Small intestine (tissue), 7 donors: Measurements from ENCODE around the gene TUNAR. TPM values are rescaled to one million over a fixed set of nuclear protein-coding genes. Genes with fewer than 3 reads are reported as not detected.

Source experiments
- DNase-seq, 2 donors: peaks; one replicate each; pipeline versions ENCODE4 v3.0.0 to v3.0.0-alpha.2; 2013
- FAIRE-seq: peaks from 2 replicates; lab custom pipeline; 2012; peaks lifted over from hg19 to GRCh38; lab: Jason Lieb, UNC
- H3K27ac ChIP-seq, 3 donors: one replicate each; pipeline ENCODE4 v1.5.1; 2013; ENCODE audit warnings: low read length in 2 of 3, mild to moderate bottlenecking in 2 of 3, control low read depth in 1 of 3, inconsistent platforms in 1 of 3, low read depth in 1 of 3, moderate library complexity in 1 of 3
- H3K27me3 ChIP-seq, 3 donors: one replicate each; pipeline ENCODE4 v1.6.1; 2013; ENCODE audit warnings: low read length in 3 of 3, inconsistent platforms in 1 of 3; ENCODE audit not compliant: control insufficient read depth in 3 of 3, insufficient read depth in 3 of 3
- H3K36me3 ChIP-seq, 3 donors: one replicate each; pipeline ENCODE4 v1.6.1; 2013; ENCODE audit warnings: low read length in 3 of 3, inconsistent platforms in 1 of 3, low read depth in 1 of 3, mild to moderate bottlenecking in 1 of 3, moderate library complexity in 1 of 3; ENCODE audit not compliant: control insufficient read depth in 3 of 3, insufficient read depth in 2 of 3
- H3K4me1 ChIP-seq, 3 donors: one replicate each; pipeline ENCODE4 v1.6.1; 2013; ENCODE audit warnings: low read length in 2 of 3, inconsistent platforms in 1 of 3, low read depth in 1 of 3, mild to moderate bottlenecking in 1 of 3, moderate library complexity in 1 of 3; ENCODE audit not compliant: control insufficient read depth in 3 of 3, insufficient read depth in 2 of 3
- H3K4me3 ChIP-seq, 3 donors: one replicate each; pipeline ENCODE4 v1.5.1; 2013; ENCODE audit warnings: low read length in 3 of 3, control low read depth in 1 of 3, inconsistent platforms in 1 of 3, low read depth in 1 of 3, mild to moderate bottlenecking in 1 of 3, moderate library complexity in 1 of 3
- H3K9me3 ChIP-seq, 2 donors: one replicate each; pipeline ENCODE4 v1.6.1; 2013; ENCODE audit warnings: low read depth in 1 of 2, low read length in 1 of 2; ENCODE audit not compliant: control insufficient read depth in 2 of 2, insufficient read depth in 1 of 2
- WGBS, 3 donors: extraction: QIAGEN DNeasy Blood & Tissue Kit; methylation state at CpG; one replicate each; pipeline ENCODE4 v1.1.7; 2013; 5-methylcytosine and 5-hydroxymethylcytosine counted together
- polyA plus RNA-seq, 4 donors: library from polyadenylated mRNA; stranded (reverse) in 3 of 4; unstranded in 1 of 4; fragments of 200-250 nt in 3 of 4; fragments of 120-200 nt in 1 of 4; gene quantifications; one replicate each; pipeline versions ENCODE4 v1.2.1 to v1.2.3, GENCODE V29; 2013
- donor health status: healthy with polysubstance abuse.
- donor health status: control.
- donor health status: control.
- donor health status: Bipolar disorder and iron deficiency.
- donor health status: healthy.

Gene TUNAR
- polyA plus RNA-seq, 4 donors = 0.18 to 2.0 TPM; not detected in 2

- FAIRE-seq = no peak
These were observed 58.7 kb downstream of the TUNAR start for GRCh38 chr14:95935228-95935822.

GRCh38 chr14:95936041-95936440 is 59.4 kb downstream of the TUNAR start:
- Histone ChIP-seq H3K9me3 (no peaks in the 10 kb centered on the region), H3K27me3 (no peaks in the 10 kb centered on the region), H3K4me1 (no peaks in the 10 kb centered on the region), H3K27ac (no peak overlapping the region), H3K36me3 (no peaks in the 10 kb centered on the region), H3K4me3 (no peak overlapping the region)
- 88 to 91% (median 88%) methylated on average over 2 of the region's 2 CpGs for WGBS, 3 donors
- DNase-seq (no peak), FAIRE-seq (no peak)

More at GRCh38 chr14:95935228-95935822, 58.7 kb downstream of the TUNAR start:
- Histone ChIP-seq H3K4me3 (no peak overlapping the region), H3K4me1 (no peaks in the 10 kb centered on the region), H3K36me3 (no peaks in the 10 kb centered on the region), H3K9me3 (no peaks in the 10 kb centered on the region), H3K27me3 (no peaks in the 10 kb centered on the region), H3K27ac (no peak overlapping the region)
- DNase-seq = peak; percentile 3 to 48
- WGBS, 3 donors = 14 to 26% (median 16%) methylated on average over 2 of the region's 2 CpGs

- Histone ChIP-seq H3K9me3 (peaks cover 0 to 4% of the 10 kb centered on the region in 2 donors), H3K27ac (no peak overlapping the region), H3K4me1 (no peaks in the 10 kb centered on the region), H3K27me3 (peaks cover 0 to 2% (median 0%) of the 10 kb centered on the region in 3 donors), H3K36me3 (no peaks in the 10 kb centered on the region), H3K4me3 (no peak overlapping the region)
- no peak for FAIRE-seq
- no peak for DNase-seq
- WGBS, 3 donors = 73 to 77% (median 74%) methylated on average over 4 of the region's 4 CpGs
These were observed 62.7 kb downstream of the TUNAR start for GRCh38 chr14:95939335-95939734.

- no peaks in the 10 kb centered on the region for H3K36me3 ChIP-seq
- H3K27me3 ChIP-seq = peaks cover 0 to 4% (median 0%) of the 10 kb centered on the region in 3 donors
- WGBS, 3 donors = 3 to 16% (median 8%) methylated on average over 2 of the region's 2 CpGs
- H3K27ac ChIP-seq = no peak overlapping the region
- FAIRE-seq (no peak), DNase-seq (no peak)
- peaks cover 0 to 4% of the 10 kb centered on the region in 2 donors for H3K9me3 ChIP-seq
- no peak overlapping the region for H3K4me3 ChIP-seq
- H3K4me1 ChIP-seq = no peaks in the 10 kb centered on the region
These were observed 65.3 kb downstream of the TUNAR start for GRCh38 chr14:95941897-95942296.

- Histone ChIP-seq H3K9me3 (peaks cover 0 to 4% of the 10 kb centered on the region in 2 donors), H3K4me1 (no peaks in the 10 kb centered on the region), H3K27me3 (peaks cover 0 to 4% (median 0%) of the 10 kb centered on the region in 3 donors), H3K36me3 (no peaks in the 10 kb centered on the region), H3K4me3 (no peak overlapping the region), H3K27ac (no peak overlapping the region)
- FAIRE-seq = no peak
- 26 to 40% (median 36%) methylated on average over 4 of the region's 4 CpGs for WGBS, 3 donors
- DNase-seq = no peak
These were observed 67.1 kb downstream of the TUNAR start for GRCh38 chr14:95943699-95944098.

GRCh38 chr14:95944462-95944861 is 67.8 kb downstream of the TUNAR start:
- Histone ChIP-seq H3K27ac (no peak overlapping the region), H3K4me1 (no peaks in the 10 kb centered on the region), H3K9me3 (peaks cover 0 to 4% of the 10 kb centered on the region in 2 donors), H3K36me3 (no peaks in the 10 kb centered on the region), H3K27me3 (peaks cover 0 to 4% (median 0%) of the 10 kb centered on the region in 3 donors), H3K4me3 (no peak overlapping the region)
- WGBS, 3 donors = 52 to 62% (median 55%) methylated on average over 6 of the region's 6 CpGs
- no peak for DNase-seq
- no peak for FAIRE-seq

GRCh38 chr14:95946867-95947266 is 70.2 kb downstream of the TUNAR start:
- Histone ChIP-seq H3K4me3 (no peak overlapping the region), H3K4me1 (no peaks in the 10 kb centered on the region), H3K27me3 (peaks cover 0 to 4% (median 0%) of the 10 kb centered on the region in 3 donors), H3K27ac (no peak overlapping the region), H3K9me3 (peaks cover 0 to 3% of the 10 kb centered on the region in 2 donors), H3K36me3 (no peaks in the 10 kb centered on the region)
- DNase-seq (no peak), FAIRE-seq (no peak)
- WGBS, 3 donors = 69 to 75% (median 69%) methylated on average over 1 of the region's 1 CpG

GRCh38 chr14:95948558-95948981 is 71.9 kb downstream of the TUNAR start:
- Histone ChIP-seq H3K27me3 (peaks cover 0 to 2% (median 0%) of the 10 kb centered on the region in 3 donors), H3K9me3 (no peaks in the 10 kb centered on the region), H3K4me1 (no peaks in the 10 kb centered on the region), H3K36me3 (no peaks in the 10 kb centered on the region), H3K4me3 (no peak overlapping the region), H3K27ac (no peak overlapping the region)
- DNase-seq = no peak
- FAIRE-seq = no peak
- 8 to 10% (median 10%) methylated on average over 2 of the region's 2 CpGs for WGBS, 3 donors

GRCh38 chr14:95951359-95951758 is 74.7 kb downstream of the TUNAR start:
- DNase-seq (no peak), FAIRE-seq (no peak)
- no peaks in the 10 kb centered on the region for H3K4me1 ChIP-seq
- 62 to 69% (median 63%) methylated on average over 4 of the region's 4 CpGs for WGBS, 3 donors
- no peak overlapping the region for H3K4me3 ChIP-seq
- peaks cover 0 to 2% (median 0%) of the 10 kb centered on the region in 3 donors for H3K27me3 ChIP-seq
- no peaks in the 10 kb centered on the region for H3K9me3 ChIP-seq
- no peak overlapping the region for H3K27ac ChIP-seq
- no peaks in the 10 kb centered on the region for H3K36me3 ChIP-seq
